OCI-M2 (cell line): ENCODE data around the gene ISY1.
"Not testable (repeated sequence)": the region's sequence is repeated elsewhere in the genome, so short reads cannot be mapped to it uniquely, and the experiment has no call there.

Experiments
- DNase-seq: peaks from one replicate; lab custom pipeline; 2025; ENCODE audit not compliant: unreplicated experiment; lab: John Stamatoyannopoulos, UW

ISY1 gene

DNA sequence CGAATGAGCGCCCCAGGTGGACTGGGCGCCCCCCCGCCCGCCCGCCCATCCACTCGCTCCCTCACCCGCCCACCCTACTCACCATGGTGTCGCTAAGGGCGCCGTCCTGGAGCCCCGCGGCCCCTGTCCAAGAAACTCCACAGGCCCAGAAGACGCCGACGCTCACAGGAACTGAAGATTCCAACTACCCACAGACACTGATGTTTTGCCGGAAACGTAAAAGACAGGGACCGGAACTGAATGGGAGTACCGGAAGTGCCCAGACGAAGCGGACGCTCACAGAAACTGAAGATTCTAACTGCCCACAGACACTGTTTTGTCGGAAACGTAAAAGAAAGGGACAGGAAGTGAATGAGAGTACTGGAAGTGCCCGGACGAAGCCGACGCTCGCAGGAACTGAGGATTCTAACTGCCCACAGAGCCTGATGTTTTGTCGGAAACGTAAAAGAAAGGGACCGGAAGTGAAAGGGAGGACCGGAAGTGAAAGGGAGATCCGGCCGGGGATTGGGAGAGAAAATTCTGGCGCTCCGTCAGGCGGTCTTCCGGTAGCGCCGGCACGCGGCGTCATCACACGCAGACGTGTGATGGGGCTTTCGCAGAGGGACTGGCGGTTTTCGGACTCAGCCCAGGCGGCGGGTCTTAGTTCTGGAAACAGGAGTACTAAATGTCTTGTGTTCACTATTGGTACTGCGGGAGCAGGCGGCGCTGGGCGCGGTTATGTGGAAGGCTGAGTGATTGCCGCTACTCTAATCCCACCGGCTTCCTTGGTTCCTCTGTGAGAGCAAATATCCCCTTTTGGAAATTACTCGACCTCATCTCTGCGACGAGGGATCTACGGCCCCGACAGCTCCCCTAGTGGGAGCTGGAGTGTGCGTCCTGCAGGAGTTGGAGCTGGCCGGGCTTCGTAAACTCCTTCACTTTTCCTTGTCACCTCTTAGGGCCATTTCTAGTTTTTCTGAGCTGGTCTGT lies at the start of gene ISY1:
Gene ISY1, minus strand, starts transcription at position 173 of the 969 bp plus-strand sequence. Its CDS starts 88 bp downstream, at position 85.
- DNase-seq = peak; percentile 91

DNA sequence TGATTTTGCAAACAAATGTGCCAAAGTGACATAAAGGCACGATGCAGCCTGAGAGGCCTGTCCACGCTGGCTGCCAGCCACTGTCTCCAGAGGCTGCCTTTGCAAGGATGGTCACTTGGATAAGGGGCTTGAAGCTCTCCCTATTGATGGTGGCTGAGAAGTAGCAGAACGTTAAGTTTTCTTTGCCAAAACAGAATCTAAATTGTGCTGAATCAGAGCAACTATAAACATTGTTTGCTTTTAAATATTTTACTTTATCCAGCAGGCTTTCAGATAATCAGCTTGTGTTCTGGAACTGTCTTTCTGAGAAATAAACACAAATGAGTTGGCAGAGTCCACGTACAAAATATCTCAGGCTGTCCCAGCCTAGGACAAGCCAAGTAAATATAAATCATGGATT lies 46.6 kb upstream of the ISY1 start:
- no peak for DNase-seq

DNA sequence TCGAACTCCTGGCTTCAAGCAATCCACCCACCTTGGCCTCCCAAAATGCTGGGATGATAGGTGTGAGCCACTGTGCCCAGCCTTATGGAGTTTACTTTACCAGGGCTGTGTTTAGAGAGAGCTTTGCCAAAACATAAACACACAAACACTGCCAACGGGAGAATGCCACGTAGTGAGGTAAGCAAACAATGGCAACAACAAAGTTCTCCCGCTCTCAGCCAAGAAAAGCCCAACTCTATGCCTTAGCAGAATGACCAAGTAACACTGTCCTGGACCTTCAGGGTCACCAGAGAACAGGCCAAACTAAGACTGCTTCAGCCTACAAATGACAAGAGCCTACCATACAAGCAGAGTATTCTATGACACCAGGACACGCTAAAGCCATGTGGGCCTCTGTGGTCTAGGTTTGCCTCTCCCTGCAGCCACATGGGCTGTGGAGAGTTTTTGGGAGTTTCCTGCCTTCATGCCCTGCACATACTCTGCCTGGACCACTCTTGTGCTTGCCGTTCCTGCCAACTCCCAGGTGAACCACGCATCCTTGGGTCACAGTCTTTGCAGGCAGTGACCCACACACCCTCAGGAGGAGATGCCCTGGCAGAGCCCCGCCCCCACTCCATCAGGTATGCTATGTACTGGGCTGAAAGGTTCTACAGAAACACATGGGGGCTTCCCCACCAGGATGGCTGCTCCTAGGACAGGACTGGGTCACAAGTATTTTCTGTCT lies 44.4 kb upstream of the ISY1 start:
- DNase-seq = no peak

DNA sequence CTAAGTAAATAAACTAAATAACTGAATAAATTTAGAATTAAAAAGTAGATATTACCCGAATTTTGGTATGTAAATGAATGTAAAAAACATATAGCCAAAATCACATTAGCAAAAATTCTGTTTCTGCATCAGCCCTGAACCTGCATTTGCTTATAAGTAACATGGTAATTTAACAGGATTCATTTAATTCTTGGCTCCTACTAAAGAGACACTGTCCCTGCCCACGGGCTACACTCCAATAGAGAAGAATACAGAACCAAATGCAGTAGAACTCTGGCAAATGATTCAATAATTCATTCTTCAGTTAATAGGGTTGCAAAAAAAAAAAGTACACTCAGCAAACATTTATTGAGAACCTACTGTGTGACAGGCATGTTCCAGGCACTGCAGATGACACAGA lies 43.6 kb upstream of the ISY1 start:
- no peak for DNase-seq

DNA sequence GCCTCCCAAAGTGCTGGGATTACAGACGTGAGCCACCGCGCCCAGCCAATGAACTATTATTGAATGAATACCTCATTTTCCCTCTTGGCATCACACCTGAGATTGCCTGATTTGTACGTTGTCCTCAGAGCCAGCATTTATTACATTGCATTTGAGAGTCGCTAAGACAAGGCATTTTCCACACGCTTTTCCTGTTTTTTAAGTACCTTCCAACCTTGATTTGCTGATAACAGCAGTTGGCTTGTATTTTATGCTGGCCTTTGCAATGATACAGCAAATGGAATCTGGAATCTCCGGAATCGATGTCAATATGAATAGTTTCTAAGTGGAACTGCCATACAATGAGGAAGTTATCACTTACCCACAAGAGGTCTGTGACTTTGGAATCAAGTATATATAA lies 38.5 kb upstream of the ISY1 start:
- DNase-seq = no peak

DNA sequence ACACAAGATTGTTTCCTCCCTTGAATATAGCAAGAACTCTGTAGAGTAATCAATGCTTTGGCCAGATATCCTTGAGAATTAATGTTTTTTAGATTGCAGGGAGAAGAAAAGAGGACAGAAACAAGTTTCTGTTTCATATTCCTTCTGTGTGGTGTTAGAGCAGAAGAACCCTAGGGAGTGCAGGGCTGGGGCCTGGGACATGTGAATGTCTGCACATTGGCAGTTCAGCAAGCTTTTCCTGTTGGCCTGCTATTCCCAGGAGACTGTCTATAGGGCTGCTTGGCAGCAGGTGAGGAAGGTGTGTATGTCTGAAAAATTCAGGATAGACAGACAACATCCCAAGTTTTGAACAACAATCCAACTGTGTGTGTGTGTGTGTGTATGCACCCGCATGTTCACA lies 36.5 kb upstream of the ISY1 start:
- no peak for DNase-seq

DNA sequence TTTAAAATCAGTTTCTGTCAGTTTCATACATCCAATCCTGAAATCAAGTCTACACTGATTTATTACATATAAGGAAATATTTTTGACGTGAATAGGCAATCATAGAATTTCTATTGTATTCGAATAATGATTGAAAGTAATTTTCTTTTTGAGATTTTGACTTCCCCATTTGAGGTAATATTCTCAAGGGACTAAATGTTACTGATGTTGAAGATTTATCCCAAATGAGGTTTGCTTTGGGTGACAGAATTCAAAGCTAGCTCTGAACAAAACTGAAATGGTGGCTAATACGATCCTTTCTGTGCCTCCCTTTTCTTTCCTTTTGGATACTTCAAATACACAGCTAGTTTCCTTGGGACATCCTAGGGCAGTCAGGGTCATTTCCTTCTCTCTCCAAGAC lies 35.7 kb upstream of the ISY1 start:
- DNase-seq = no peak

DNA sequence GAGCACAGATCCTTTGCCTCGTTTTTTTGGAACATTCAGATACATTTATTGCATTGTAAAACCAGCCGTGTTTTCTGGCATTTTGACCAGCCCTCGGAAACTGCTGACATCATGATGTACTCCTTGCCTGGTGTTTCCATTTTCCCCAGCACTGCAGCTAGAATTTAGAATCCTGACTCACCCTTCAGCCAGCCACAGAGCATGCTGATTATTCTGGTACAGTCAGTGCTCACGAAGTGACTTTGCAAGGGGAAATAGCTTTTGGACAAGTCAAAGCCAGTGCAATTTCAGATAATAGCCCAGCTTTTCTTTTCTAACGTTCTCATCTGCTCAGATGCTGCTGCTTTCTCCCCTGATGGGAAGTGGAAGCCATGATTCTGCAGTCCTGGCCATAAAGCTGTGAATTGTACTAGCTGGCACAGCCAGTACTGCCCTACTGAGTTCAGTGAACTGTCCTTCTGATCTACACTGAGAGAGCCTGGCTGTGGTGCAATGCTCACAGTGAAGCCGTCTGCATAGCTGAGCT lies 34.9 kb upstream of the ISY1 start:
- no peak for DNase-seq

DNA sequence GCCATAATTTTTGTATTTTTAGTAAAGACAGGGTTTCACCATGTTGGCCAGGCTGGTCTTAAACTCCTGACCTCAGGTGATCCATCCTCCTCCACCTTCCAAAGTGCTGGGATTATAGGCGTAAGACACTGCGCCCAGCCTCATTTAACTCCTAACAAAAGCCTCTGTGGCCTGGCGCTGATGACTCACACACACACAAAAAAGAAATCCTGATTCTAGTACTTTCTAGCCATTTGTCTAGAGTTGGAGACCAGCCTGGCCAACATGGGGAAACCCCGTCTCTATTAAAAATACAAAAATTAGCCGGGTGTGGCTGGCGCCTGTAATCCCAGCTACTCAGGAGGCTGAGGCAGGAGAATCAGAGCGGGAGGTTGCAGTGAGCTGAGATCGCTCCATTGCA lies 28.9 kb upstream of the ISY1 start:
- DNase-seq = not testable (repeated sequence)

DNA sequence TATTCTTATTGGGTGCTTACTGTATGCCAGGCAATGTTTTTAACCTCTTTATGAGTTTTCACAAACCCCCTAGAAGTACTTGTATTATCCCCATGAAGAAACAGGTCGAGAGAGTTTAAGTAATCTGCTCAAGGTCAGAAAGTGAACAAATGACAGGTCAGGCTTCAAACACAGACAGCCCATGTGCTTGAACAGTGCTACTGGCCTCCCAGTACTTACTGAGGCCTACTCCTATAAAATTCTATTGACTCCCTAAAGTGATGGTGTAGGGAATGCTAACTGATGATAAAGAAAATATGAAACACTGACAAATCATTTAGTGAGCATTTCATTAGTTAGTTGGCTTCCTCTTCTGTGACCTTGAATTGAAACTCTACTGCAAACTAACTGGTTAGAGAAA lies 27.0 kb upstream of the ISY1 start:
- DNase-seq = no peak

DNA sequence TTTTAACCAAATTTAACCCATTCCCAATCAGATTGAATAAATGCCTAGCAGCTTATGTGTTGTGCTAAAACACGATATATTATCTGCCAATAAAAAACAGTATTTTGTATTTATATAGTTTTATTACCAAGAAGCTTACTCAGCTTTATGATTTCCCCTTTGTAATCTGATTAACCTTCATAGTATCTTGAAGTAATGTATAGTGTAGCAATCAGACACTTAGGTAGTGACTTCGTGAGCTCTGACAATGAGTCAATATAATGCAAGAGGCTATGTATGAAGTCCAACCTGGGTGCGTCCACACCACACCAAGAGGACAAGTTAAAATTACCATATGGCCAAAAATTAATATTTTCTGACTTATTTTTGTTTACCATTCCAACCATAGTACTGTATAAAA lies 24.9 kb upstream of the ISY1 start:
- no peak for DNase-seq

DNA sequence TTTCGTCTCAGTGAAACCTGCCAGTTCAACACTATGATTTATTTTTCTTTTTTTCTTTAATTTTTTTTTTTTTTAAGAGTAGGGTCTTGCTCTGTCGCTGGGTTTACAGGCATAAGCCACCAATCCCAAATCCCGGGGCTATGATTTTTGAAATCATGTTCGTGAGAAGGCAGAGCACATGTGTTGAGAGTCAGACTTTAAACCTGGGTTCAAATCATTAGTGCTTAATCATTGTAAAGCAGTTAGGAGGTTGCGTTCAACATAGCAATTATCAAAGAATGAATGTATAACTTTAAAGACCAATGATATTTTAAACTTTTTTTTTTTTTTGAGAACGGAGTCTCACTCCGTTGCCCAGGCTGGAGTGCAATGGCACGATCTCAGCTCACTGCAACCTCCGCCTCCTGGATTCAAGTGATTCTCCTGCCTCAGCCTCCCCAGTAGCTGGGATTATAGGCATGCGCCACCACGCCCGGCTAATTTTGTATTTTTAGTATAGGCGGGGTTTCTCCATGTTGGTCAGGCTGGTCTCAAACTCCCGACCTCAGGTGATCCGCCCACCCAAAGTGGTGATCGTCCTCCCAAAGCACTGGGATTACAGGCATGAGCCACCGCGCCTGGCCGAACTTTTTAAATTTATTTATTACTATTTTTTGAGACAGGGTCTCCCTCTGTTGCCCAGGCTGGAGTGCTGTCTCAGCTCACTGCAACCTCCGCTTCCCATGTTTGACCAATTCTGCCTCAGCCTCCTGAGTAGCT lies 24.1 kb upstream of the ISY1 start:
- DNase-seq = not testable (repeated sequence)

DNA sequence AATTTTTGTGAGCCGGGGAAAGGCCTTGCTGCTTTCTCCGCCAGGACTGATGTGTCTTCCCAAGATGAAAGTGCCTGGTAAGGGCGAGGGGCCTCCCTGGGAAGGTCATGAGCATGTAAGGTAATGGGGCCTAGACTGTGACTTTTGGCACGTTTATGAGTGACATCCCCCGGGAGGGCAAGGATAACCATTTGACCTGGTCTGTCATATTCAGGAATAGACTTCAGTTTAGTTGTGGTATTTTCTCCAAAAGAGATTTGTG lies 23.5 kb upstream of the ISY1 start:
- DNase-seq = no peak

DNA sequence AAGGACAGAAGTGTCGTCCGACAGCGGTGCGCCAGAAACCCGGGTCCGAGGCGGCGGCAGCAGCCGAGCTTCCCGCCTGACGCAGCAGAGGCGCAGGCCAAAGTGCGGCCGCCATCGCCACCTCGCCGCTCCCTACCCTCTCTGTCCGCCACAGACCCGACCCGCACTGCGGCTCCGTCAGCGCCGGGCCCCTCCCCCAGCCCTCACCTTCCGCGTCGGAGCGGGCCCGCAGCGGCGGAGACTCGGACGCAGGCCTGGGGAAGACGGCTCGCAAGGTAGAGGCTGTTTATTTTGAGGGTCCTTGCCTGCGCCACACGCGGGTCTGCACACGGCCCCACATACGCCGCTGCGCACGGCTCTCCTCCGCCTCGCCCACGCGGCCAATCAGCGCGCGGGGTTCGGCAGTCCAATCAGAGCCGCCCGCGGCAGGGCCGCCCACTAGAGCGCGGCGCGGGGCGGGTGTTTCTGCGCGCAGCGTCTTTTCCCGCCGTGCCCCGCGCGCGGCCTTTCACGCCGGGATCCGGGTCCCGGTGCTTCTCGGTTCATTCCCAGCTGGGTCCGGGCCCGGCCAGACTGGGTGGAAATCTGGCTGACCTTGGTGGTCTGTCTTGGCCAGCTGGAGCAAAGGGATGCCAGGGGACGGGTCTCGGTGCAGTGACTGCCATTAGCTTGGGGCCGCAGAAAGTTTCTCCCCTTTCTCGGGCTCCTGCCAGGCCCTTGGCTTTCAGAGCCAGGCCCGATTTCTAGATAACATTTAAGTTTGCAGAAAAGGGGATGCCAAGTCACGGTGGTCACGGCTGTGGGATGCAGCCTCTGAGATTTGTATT lies 22.9 kb upstream of the ISY1 start, which contains the start of gene CNBP:
Gene CNBP, minus strand, starts transcription at position 328 of the 827 bp plus-strand sequence. CDS start 12,139 bp downstream, outside the sequence.
- DNase-seq = peak; percentile 41

DNA sequence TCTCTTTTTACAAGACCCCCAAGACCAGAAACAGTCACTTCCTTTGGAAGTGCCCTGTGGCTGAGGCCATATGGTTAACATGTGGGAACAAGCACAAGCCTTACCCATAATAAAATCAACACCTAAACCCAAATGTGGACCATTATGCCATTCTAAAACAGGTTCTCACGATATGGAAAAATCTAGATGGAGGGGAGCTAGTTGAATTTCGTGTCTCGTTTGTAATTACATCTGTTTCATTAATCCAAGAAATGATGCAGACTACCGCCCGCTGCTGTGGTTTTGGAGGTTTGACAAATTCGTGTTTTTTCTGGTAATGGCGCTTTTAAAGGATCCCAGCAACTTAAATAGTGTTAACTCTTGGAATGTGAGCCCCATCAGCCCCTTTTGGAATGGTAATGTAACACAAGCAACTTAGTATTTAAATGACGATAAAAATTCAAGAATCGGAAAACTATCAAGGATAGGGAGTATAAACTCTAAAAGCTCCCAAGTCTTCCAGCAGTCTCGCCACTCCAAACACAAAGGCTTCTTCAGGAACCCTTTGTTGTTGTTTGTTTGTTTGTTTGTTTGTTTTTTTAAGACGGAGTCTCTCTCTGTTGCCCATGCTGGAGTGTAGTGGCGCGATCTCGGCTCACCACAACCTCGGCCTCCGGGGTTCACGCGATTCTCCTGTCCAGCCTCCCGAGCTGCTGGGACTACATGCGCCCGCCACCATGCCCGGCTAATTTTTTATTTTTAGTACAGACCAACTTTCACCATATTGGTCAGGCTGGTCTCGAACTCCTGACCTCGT lies 21.7 kb upstream of the ISY1 start:
- DNase-seq = no peak

DNA sequence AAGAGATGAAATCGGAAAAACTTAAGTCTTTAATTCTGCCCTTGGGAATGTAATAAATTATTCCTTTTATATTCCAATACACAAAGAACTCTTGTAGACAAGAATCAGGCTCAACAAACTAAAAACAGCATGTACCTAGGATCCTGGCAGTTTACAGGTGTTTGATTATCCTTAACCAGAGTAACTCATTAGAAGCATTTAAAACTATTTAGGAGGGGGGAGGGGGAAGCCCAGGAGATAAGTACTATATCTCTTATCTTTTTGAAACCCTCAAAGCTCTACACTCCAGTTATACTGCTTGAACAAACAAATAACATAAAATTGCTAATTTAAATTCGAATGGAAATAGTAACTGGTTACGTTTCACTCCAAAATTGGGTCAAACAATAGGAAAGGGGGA lies 21.0 kb upstream of the ISY1 start:
- DNase-seq = no peak

DNA sequence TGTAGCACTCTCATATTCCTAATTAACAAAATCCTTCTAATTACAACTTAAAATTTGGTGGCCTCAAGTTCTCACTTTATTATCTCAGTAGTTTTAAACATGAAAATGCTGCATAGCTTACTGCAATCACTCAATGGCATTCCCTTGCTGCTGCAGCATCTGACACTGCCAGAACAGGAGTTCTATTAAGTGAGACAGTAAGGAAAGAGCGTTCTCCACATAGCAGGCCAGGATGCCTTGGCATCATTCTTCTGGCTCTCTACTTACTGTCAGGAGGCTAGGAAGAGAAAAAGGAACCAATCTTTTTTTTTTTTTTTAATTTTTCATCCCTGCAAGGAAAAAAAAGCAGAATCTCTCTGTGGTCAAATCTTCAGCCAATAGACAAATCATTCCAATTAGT lies 19.6 kb upstream of the ISY1 start:
- DNase-seq = no peak

DNA sequence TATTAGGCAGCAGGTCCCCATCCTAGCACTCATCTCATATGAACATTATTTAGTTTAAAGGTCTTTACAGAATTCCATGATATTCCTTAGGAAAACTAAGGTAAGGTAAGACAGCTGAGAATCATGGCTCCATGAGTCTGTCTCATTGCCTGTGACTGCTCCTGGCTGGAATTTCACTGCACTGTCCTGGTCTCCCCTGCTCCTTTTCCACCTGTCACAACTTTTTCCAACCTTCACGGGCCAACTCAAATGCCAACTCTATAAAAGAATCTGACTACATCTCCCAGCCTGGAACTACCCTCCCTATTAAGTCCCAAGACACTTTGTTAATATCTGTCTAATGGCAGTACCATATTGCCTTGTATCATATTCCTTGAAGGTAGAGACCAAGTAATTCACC lies 15.2 kb upstream of the ISY1 start:
- no peak for DNase-seq

DNA sequence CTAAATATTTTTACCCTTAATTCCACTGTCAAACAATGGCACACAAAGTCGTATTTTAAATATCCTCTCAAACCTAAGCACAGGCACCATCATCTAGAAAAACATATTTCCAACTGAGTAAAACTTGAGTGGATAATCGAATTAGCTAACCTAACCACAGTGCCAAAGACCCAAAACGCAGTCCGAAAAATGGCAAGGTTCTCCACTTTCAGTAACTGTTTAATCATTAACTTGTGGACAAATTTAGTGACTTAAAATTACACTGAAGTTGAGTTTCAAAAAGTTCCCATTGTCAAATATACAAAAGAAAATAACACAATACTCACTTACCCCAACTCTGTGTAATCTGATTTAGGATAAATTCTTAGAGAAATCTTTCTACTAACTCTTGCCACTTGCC lies 12.9 kb upstream of the ISY1 start:
- no peak for DNase-seq

DNA sequence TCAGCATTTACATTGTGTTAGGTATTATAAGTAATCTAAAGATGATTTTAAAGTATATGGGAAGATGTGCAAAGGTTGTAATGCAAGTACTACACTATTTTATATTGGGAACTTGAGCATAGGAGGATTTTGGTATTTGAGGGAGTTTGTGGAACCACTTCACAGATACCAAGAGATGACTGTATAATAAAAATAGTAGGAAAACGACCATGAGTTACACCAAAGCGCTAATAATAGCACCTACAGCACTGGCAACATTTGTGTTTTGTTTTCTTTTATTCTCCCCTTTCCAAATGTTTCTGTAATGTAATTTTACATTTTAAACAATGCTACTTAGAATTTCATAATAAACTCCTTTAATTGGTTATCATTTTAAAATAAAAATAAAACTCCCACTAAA lies 12.3 kb upstream of the ISY1 start:
- DNase-seq = no peak
